SK-N-MC (cell line): ENCODE results near the gene COL1A2.

Experiments used
- EZH2 ChIP-seq: fragments of 200-600 bp; sonication (generic); IDR thresholded peaks from one replicate; pipeline ENCODE4 v1.6.1; 2017; ENCODE audit warnings: antibody characterized with exemption
- FOXP2 ChIP-seq: optimal IDR thresholded peaks from 2 replicates; pipeline ENCODE3; 2011; ENCODE audit warnings: mild to moderate bottlenecking, moderate library complexity; ENCODE audit not compliant: insufficient read depth; ENCODE audit errors: extremely low read length, control extremely low read depth
- POLR2AphosphoS5 ChIP-seq: IDR thresholded peaks from 2 replicates; pipeline ENCODE4 v1.6.1; 2012; ENCODE audit warnings: mild to moderate bottlenecking, low read depth, low read length, borderline replicate concordance

GRCh38 chr7:94422827-94423460 is 28.2 kb downstream of the COL1A2 start:
- TF ChIP-seq POLR2AphosphoS5 (no peak), EZH2 (no peak), FOXP2 (no peak)
